GM19452 (cell line): Measurements from ENCODE around the gene DCHS1.

Experiments
- ATAC-seq: cut with Tn5 transposase; IDR thresholded peaks from one replicate; pipeline ENCODE4 v1.9.1; 2021; ENCODE audit not compliant: unreplicated experiment

DCHS1 gene

DNA sequence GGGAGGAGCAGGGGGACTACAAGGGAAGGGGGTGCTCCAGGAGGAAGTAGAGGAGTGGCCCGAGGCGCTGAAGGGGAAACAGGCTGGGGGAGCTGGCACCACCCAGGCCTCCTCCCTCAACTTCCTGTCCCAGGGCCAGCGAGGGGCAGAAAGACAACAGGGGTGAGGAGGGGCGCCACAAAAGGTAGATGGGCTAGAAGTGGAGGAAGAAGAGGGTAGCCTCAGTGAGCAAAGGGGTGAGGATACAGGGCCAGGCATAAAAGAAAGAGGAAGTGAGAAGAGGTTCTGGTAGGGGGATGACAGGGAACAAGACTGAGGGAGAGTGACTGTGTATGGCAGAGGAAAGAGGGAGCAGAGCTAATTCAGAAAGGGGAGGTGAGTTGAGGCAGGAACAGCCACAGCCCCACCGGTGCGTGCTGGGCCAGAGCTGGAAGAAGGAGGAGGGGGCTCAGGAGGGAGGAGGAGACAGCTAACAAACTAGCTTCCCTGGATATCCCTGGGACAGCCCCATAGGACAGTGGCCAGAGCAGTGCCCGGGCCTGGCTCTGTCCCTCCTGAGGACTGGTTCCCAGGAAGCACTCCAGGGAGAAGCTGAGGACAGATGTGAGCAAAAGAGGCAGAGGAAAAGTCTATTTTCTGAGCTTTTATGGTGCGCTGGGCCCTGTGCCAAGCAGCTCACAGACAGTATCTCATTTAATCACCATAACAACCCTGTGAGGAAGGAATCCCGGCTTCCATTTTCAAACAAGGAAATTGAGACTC, 8.5 kb downstream of the DCHS1 start:
- peak; percentile 92 for ATAC-seq

GRCh38 chr11:6646576-6646917, 9.1 kb downstream of the DCHS1 start:
- ATAC-seq: no peak

DNA sequence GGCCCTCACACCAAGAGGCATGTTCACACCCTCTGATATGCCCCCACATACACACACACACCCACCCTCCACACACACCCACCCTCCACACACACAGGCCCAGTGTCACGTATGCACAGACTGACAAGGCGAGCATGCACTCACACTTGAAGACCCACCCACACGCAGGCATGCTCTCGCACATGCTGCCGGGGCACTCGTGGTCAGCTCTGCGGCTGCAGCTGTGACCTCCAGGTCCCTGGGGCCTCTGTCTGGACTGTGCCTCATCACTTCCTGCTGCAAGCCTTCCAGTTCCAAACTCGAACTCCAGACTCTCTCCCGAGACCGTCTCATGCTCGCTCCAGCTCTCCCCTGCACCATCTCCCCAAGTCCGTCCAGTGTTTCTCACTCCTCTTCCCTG, 9.5 kb downstream of the DCHS1 start:
- ATAC-seq: peak; percentile 40

GRCh38 chr11:6642957-6643356, 12.7 kb downstream of the DCHS1 start:
- no peak for ATAC-seq

DNA sequence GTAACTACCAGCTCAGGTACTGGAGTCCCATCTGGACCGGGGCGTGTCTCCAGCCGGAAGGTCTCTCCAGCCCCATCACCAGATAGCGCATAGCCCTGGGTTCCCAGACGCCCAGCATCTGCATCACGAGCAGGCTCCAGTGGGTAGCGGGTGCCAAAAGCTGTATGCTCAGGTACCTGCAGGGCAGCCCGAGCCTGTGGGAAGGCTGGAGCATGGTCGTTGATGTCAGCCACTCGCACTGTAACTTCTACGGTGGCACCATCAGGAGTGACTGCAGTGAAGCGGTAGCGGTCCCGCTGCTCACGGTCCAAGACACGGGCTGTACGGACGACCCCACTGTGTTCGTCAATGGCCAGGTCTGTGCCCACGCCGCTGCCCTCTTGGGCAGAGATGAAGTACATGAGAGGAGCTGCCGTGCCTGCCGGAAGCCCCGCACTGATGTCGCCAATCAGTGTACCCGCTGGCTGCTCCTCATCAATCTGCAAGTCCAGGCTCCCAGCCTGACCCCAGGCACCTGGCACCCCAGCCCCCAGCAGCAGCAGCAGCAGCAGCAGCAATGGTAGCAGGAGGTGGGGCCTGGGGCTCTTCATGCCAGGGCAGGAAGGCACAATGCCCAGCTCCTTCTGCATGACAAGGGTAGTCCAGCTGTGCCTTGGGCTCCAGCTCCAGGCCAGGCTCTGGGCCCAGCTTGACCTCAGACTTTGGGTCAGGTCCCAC, 14.5 kb downstream of the DCHS1 start:
- ATAC-seq: no peak

DNA sequence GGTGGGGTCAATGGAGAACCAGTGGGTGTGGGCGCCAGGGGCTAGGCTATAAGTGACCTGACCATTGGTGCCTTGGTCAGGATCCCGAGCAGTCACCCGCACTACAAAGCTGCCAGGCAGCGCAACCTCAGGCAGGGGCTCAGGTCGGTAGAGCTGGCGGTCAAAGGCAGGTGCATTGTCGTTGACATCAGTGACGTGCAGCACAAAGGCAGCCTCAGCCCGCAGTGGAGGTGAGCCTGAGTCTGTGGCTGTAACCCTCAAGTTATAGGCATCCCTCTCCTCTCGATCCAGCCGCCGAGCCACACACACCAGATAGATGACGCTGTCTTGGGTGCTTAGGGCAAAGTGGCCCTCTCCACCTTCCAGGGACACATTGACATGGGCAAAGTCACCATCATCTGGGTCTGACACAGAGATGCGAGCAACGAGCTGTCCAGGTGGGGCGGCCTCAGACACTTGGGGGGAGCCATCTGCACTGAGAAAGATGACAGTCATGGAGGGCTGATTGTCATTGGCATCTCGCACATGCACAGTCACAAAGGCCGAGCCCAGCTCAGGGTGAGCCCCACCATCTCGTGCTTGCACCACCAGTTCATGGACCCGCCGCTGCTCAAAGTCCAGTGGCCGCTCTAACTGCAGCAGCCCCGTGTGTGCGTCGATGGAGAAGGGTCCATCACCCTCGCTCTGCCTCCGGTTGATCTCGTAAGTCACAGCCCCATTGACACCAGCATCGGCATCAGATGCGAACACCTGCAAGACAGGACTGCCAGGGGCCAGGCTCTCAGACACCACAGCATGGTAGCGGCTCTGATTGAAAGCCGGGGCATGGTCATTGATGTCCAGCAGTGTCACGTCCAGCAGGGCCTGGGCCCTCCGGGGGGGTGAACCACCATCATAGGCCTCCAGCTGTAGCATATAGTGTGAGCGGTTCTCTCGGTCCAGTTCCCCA, 15.3 kb downstream of the DCHS1 start:
- no peak for ATAC-seq

- ATAC-seq: no peak
Measured at GRCh38 chr11:6638429-6638828, 17.2 kb downstream of the DCHS1 start.

DNA sequence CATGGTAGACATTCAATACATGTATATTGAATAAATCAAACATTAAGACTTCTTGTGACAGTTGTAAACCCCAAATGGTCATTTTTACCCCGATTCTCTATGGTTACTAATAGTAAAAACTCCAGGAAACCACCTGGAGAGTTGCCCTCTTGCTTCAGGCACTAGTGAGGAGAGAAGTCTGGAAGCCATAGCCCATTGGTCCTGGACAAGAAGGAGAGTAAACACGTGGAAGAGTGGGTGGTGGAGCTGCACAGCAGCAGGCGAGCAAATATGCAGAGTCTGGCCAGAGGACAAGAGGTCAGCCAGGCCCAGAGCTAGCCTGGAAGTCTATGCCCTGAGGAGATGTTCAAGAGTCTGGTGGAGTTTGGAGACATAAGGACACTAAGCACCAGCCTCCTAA, 17.7 kb downstream of the DCHS1 start:
- ATAC-seq: no peak

GRCh38 chr11:6636480-6636879, 19.1 kb downstream of the DCHS1 start:
- ATAC-seq: no peak

GRCh38 chr11:6635082-6635932, 20.3 kb downstream of the DCHS1 start:
- ATAC-seq: no peak

DNA sequence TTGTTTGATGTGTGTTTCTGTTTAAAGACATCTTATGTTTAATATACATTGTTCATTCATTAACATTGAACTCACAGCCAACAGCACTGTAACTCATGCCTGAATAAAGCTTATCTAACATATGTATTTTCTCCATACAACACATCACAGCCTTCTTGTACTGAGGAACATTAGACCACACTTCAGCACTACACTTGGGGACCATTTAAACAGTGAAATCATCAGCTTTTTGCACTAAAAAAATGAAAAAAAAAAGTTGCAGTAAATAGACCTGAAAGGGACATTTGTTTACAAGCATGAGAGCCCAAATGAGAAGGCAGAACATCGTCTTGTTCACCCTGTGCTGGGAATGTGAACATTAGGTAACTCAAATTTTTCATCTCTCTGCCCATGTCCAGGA, 21.1 kb downstream of the DCHS1 start:
- ATAC-seq: no peak

DNA sequence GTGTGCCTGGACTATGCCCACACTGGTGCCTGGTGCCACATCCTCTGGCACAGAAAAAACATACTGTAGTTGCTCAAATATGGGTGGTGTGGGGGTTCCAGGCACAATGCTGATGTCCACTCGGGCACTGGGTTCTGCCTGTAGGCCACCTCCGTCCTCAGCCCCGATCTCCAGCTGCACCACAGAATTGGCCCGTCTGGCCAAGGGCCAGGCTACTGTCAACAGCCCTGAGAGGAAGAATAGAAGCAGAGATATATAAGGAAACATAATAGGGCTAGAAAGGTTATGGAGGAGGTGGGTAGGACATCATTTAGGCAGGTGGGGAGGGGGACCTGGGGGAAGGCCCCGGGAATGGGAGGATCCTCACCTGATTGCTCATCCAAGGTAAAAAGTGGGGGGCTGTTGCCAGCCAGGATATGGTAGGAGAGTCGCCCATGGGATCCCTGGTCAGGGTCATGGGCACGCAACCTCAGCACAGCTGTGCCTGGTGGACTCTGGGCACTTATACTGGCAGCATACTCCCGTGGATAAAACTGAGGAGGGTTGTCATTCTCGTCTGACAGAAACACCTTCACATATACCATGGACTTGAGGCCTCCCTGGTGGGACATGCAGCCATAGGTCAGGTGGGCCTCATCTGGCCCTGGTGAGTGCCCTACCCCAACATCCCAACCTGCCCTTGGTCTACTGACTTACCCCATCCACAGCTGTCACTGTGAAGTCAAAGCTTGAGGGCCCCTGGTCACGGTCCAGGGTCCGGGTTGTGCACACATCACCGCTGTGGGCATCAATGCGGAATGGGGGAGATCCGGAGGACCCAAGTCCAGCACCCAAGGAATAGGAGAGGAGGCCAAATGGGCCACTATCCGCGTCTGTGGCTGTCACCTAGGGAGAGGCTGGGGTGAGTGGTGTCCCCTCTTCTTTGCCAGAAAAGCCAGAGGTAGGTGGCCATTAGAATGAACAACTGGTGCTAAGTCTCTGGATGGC, 21.9 kb downstream of the DCHS1 start:
- ATAC-seq: no peak

DNA sequence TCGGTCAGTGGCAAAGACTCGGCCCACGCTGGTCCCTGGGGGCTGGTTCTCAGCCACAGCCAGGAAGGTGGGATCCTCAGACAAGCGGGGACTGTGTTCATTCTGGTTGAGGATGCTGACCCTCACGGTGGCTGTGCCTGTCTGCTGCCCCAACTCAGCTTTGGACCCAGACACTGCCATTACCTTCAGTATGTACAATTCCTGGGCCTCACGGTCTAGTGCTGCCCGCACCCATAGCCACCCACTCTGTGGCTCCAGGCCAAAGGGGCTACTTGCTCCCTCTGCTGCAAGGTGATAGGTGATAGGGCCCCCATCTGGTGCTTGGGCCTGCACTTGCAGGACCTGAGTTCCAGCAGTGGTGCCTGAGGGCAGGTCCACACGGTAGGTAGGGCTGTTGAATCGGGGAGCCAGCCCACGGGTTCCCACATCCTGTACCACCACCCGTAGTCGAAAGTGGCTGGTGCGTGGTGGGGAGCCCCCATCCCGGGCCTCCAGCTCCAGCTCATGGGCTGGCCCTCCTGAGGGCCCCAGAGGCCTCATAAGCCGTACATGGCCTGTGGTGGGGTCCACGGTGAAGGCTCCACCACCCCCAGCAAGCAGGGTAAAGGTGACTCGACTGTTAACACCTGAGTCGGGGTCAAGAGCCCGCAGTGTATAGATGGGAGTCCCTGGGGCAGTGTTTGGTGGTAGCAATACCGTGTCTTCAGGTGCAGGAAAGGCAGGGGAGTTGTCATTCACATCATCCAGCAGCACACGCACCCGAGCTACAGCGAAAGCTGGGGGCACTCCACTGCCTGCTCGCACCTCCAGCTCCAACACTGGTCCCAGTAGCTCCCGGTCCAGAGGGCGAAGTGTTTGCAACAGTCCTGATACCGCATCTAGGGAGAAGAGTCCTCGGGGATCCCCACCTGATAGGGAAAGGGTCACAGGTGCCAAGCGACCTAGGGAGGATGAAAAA, 23.2 kb downstream of the DCHS1 start:
- no peak for ATAC-seq

DNA sequence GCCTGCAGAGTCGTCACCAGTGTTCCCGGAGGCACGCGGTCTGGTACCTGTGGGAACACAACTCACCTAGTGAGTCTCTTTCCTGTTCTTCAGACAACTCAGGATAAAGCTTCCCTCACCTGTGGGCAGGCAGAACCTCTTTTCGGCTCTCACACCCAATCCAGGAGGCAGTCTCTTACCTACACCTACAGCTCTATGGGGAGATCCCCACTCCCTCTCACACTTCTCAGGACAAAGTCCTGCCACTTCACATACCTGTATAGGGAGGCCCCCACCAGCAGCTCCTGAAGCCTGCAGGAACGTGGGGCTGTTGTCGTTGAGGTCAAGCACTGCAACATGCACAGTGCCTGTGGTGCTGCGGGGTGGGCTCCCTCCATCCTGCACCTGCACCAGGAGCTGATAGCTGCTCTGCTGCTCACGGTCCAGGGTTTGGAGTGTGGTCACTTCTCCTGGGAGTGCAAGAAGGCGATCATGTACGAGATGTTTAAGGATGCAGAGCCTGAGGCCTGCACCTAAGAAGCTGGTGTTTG, 24.2 kb downstream of the DCHS1 start:
- ATAC-seq: no peak

DNA sequence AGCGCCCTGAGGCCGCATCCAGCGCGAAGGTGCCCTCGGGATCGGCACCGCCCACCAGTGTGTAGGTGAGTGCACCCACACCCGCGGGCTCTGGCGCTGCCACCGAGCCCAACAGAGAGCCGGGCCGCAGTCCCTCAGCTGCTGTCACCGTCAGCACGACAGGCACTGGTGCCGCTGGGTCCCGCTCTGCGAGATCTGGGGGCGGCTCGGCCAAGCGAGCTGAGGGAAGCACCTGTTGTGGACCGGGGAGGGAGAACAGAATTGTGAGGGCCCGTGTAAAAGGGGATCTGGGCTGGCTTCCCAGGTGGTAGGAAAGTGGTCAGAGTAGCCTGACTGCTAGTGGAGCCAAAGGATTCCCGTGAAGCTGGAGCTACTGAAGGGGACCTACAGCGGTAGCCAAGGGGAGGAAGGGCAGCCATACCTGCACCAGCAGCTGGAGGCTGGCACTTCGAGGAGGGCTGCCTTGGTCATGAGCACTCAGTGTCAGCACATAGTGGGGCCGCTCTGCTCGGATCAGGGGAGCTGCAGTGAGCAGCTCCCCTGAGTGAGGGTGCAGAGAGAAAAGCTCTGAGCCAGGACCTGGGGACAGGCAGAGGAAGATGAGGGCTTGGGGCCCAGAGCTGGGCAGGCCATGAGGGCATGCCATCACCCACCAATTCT, 24.8 kb downstream of the DCHS1 start:
- ATAC-seq: no peak

DNA sequence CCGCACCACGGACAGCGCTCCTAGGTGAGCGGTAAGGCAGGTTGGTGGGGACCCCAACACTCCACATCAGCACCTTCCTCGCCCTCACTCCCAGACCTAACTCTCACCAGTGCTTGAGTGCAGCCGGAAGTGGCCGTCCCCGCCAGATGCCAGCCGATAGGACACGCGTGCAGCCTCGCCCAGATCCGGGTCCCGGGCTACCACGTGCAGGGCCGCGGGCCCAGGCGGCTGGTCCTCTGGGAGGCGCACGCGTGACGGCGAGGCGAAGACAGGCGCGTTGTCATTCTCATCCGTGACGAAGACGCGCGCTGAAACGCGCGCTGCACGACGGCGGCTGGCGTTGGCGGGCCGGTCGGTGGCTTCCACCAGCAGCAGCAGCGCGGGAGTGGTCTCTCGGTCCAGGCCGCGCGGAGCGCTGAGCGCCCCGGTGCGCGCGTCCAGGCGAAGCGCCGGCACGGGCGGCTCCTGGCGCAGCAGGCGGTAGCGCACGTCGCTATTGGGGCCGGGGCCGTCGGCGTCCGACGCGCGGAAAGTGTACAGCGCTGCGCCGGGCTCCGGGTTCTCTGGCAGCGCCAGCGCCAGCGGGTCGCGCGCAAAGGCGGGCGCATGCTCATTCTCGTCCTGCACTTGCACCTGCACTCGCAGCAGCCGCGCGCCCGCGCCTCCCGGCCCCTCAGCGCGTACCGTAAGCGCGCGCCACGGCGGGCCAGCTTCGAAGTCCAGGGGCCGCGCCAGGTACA, 25.5 kb downstream of the DCHS1 start:
- ATAC-seq: no peak

- no peak for ATAC-seq
Measured at GRCh38 chr11:6629573-6629891, 26.1 kb downstream of the DCHS1 start.
